Neural cell (in vitro differentiated cells): ENCODE measurements around the gene SPPL3. TPM values are rescaled to one million over a fixed set of nuclear protein-coding genes. Genes with fewer than 3 reads are reported as not detected.

ENCODE experiments used
- H2AFZ ChIP-seq: fragments of 200-600, 300-800 bp; sonication (generic), shearing (Covaris generic); 2 replicates; pipeline ENCODE4 v1.6.0; 2014; ENCODE audit warnings: low read depth, mild to moderate bottlenecking, antibody characterized with exemption, low read length, moderate library complexity
- H3F3A ChIP-seq: fragments of 200-600 bp; shearing (Covaris generic); 2 replicates; pipeline ENCODE4 v1.6.1; 2016; ENCODE audit warnings: mild to moderate bottlenecking, moderate library complexity, mixed read lengths, antibody characterized with exemption, low read length; ENCODE audit not compliant: insufficient read depth, poor library complexity, severe bottlenecking
- H3K27ac ChIP-seq: fragments of 200-600, 300-800 bp; sonication (generic), shearing (Covaris generic); 2 replicates; pipeline ENCODE4 v1.5.1; 2014; ENCODE audit warnings: mild to moderate bottlenecking, low read length, moderate library complexity
- H3K27me3 ChIP-seq: fragments of 300-800, 200-600 bp; sonication (generic), shearing (Covaris generic); 2 replicates; pipeline ENCODE4 v1.6.0; 2014; ENCODE audit warnings: mild to moderate bottlenecking, low read depth, low read length, moderate library complexity; ENCODE audit not compliant: insufficient read depth
- H3K36me3 ChIP-seq: fragments of 300-800, 200-600 bp; sonication (generic), shearing (Covaris generic); 2 replicates; pipeline ENCODE4 v1.5.1; 2014; ENCODE audit warnings: mild to moderate bottlenecking, antibody characterized with exemption, low read length, moderate library complexity; ENCODE audit not compliant: insufficient read depth
- H3K4me2 ChIP-seq: fragments of 300-800, 200-600 bp; sonication (generic), shearing (Covaris generic); 2 replicates; pipeline ENCODE4 v1.6.0; 2014; ENCODE audit warnings: mild to moderate bottlenecking, low read length
- H3K4me3 ChIP-seq: fragments of 300-800, 200-600 bp; sonication (generic), shearing (Covaris generic); 2 replicates; pipeline ENCODE4 v1.5.1; 2014; ENCODE audit warnings: mild to moderate bottlenecking, low read length, moderate library complexity
- H3K79me2 ChIP-seq: fragments of 200-600 bp; shearing (Covaris generic); replicated peaks from 2 replicates; pipeline ENCODE4 v1.6.0; 2014; ENCODE audit warnings: mild to moderate bottlenecking, low read length, moderate library complexity; ENCODE audit not compliant: insufficient read depth
- H3K9ac ChIP-seq: fragments of 300-800, 200-600 bp; sonication (generic), shearing (Covaris generic); 2 replicates; pipeline ENCODE4 v1.6.1; 2016; ENCODE audit warnings: mild to moderate bottlenecking, low read length, mixed read lengths
- H3K9me2 ChIP-seq: fragments of 200-600 bp; shearing (Covaris generic); 2 replicates; pipeline ENCODE4 v1.6.1; 2016; ENCODE audit warnings: mild to moderate bottlenecking, low read length, mixed read lengths; ENCODE audit not compliant: insufficient read depth
- H3K9me3 ChIP-seq: fragments of 200-600, 300-800 bp; sonication (generic), shearing (Covaris generic); 2 replicates; pipeline ENCODE4 v1.6.1; 2016; ENCODE audit warnings: mild to moderate bottlenecking, mixed run types, low read length, moderate library complexity, mixed read lengths
- H4K20me1 ChIP-seq: fragments of 200-600 bp; shearing (Covaris generic); 2 replicates; pipeline ENCODE4 v1.6.1; 2016; ENCODE audit warnings: mild to moderate bottlenecking, mixed run types; ENCODE audit not compliant: insufficient read depth
- CTCF ChIP-seq: fragments of 450-650 bp; IDR thresholded peaks from 2 replicates; pipeline ENCODE4 v1.5.1; 2014; ENCODE audit warnings: antibody characterized with exemption, mild to moderate bottlenecking, moderate library complexity; ENCODE audit not compliant: poor library complexity, severe bottlenecking
- EP300 ChIP-seq: fragments of 450-650 bp; conservative IDR thresholded peaks from 2 replicates; pipeline ENCODE4 v1.6.1; 2014; ENCODE audit warnings: antibody characterized with exemption, mild to moderate bottlenecking, moderate library complexity; ENCODE audit not compliant: poor library complexity, severe bottlenecking
- EZH2 ChIP-seq: fragments of 200-600, 300-800 bp; shearing (Covaris generic), sonication (generic); IDR thresholded peaks from 2 replicates; pipeline ENCODE4 v1.6.1; 2014; ENCODE audit warnings: antibody characterized with exemption, low read length, borderline replicate concordance, mild to moderate bottlenecking; ENCODE audit not compliant: insufficient read depth, poor library complexity, severe bottlenecking
- MXI1 ChIP-seq: fragments of 450-650 bp; conservative IDR thresholded peaks from 2 replicates; pipeline ENCODE4 v1.6.1; 2014; ENCODE audit warnings: antibody characterized with exemption, mild to moderate bottlenecking; ENCODE audit not compliant: poor library complexity, severe bottlenecking
- POLR2AphosphoS5 ChIP-seq: IDR thresholded peaks from 2 replicates; pipeline ENCODE4 v1.6.1; 2012
- RAD21 ChIP-seq: fragments of 450-650 bp; conservative IDR thresholded peaks from 2 replicates; pipeline ENCODE4 v1.6.1; 2014; ENCODE audit warnings: antibody characterized with exemption, mild to moderate bottlenecking, moderate library complexity
- REST ChIP-seq: IDR thresholded peaks from 2 replicates; pipeline ENCODE4 v1.6.1; 2012; ENCODE audit warnings: borderline replicate concordance
- SMC3 ChIP-seq: fragments of 450-650 bp; conservative IDR thresholded peaks from 2 replicates; pipeline ENCODE4 v1.6.1; 2014; ENCODE audit warnings: antibody characterized with exemption, mild to moderate bottlenecking, moderate library complexity; ENCODE audit not compliant: poor library complexity
- TAF1 ChIP-seq: IDR thresholded peaks from 2 replicates; pipeline ENCODE4 v1.6.1; 2012; ENCODE audit warnings: low read depth
- polyA plus RNA-seq: library from polyadenylated mRNA; depleted of rRNA; stranded (reverse); fragments of >200 nt; gene quantifications from 2 replicates; pipeline ENCODE4 v1.2.3, GENCODE V29; 2014

SPPL3 gene
- polyA plus RNA-seq, 1 donor from 2014 or later, result 21.3 TPM

- Histone ChIP-seq H3K27me3 (no peaks in the 10 kb centered on the region), H3K27ac (no peak overlapping the region), H3K79me2 (no peaks in the 10 kb centered on the region), H3K9ac (no peak overlapping the region), H3K36me3 (no peaks in the 10 kb centered on the region), H3K4me2 (no peak overlapping the region), H3K9me2 (no peaks in the 10 kb centered on the region), H3K4me3 (no peak overlapping the region), H3K9me3 (no peaks in the 10 kb centered on the region), H3F3A (no peaks in the 10 kb centered on the region), H4K20me1 (no peaks in the 10 kb centered on the region), H2AFZ (no peak overlapping the region)
- TF ChIP-seq RAD21 (no peak), EZH2 (no peak), EP300 (no peak), MXI1 (no peak), CTCF (no peak), TAF1 (no peak), REST (no peak), SMC3 (no peak)
These were observed 37.8 kb upstream of the SPPL3 start for GRCh38 chr12:120941846-120942405.

- no peaks in the 10 kb centered on the region for H3K9me2 ChIP-seq
- H3K9ac ChIP-seq, result no peak overlapping the region
- H3F3A ChIP-seq, result no peaks in the 10 kb centered on the region
- H3K27ac ChIP-seq, result no peak overlapping the region
- no peaks in the 10 kb centered on the region for H3K79me2 ChIP-seq
- H3K9me3 ChIP-seq, result no peaks in the 10 kb centered on the region
- TF ChIP-seq EP300 (no peak), MXI1 (no peak), CTCF (no peak), EZH2 (no peak), RAD21 (no peak), REST (no peak), POLR2AphosphoS5 (no peak), SMC3 (no peak), TAF1 (no peak)
- H3K27me3 ChIP-seq, result no peaks in the 10 kb centered on the region
- H4K20me1 ChIP-seq, result no peaks in the 10 kb centered on the region
- H3K4me2 ChIP-seq, result no peak overlapping the region
- no peak overlapping the region for H2AFZ ChIP-seq
- H3K4me3 ChIP-seq, result no peak overlapping the region
- no peaks in the 10 kb centered on the region for H3K36me3 ChIP-seq
These were observed 37.3 kb upstream of the SPPL3 start for GRCh38 chr12:120941412-120941811.
